HepG2 (cell line): ENCODE measurements around the gene COPS7A. TPM values are rescaled to one million over a fixed set of nuclear protein-coding genes. Genes with fewer than 3 reads are reported as not detected.
A peak's percentile ranks its signal among the peaks of the same experiment; 100 is the strongest.

Experiments used
- ADNP ChIP-seq: sonication (generic); formaldehyde crosslinking; IDR thresholded peaks from 2 replicates; pipeline ENCODE4 v1.4.0; 2020; ENCODE audit warnings: missing genetic modification reagents
- ARHGAP35 ChIP-seq: sonication (generic); formaldehyde crosslinking; IDR thresholded peaks from 2 replicates; pipeline ENCODE4 v1.9.0; 2022; ENCODE audit warnings: mild to moderate bottlenecking, inconsistent platforms, moderate library complexity, missing genetic modification reagents, borderline replicate concordance
- CHD2 ChIP-seq: IDR thresholded peaks from 2 replicates; pipeline ENCODE4 v1.6.1; 2011; ENCODE audit warnings: low read depth, low read length, improper control_type of control experiment
- GMEB2 ChIP-seq: IDR thresholded peaks from 2 replicates; pipeline ENCODE4 v1.6.1; 2016; ENCODE audit warnings: missing biosample characterization, missing genetic modification reagents, low read depth
- JUND ChIP-seq: sonication (generic); formaldehyde crosslinking; IDR thresholded peaks from 2 replicates; pipeline ENCODE4 v1.8.0; 2022; ENCODE audit warnings: mild to moderate bottlenecking, missing genetic modification reagents
- KLF11 ChIP-seq: IDR thresholded peaks from 2 replicates; pipeline ENCODE4 v1.6.1; 2016; ENCODE audit warnings: missing compliant biosample characterization
- MTA1 ChIP-seq: sonication (generic); formaldehyde crosslinking; IDR thresholded peaks from 2 replicates; pipeline ENCODE4 v1.4.0; 2020; ENCODE audit warnings: missing genetic modification reagents, mild to moderate bottlenecking, borderline replicate concordance
- PHF8 ChIP-seq: sonication (generic); formaldehyde crosslinking; IDR thresholded peaks from 2 replicates; pipeline ENCODE4 v1.5.0; 2020; ENCODE audit warnings: missing genetic modification reagents
- ZC3H13 ChIP-seq: sonication (generic); formaldehyde crosslinking; IDR thresholded peaks from 2 replicates; pipeline ENCODE4 v1.8.1; 2023; ENCODE audit warnings: mild to moderate bottlenecking, missing genetic modification reagents, moderate library complexity
- ZNF101 ChIP-seq: sonication (generic); formaldehyde crosslinking; IDR thresholded peaks from 2 replicates; pipeline ENCODE4 v1.4.0; 2020; ENCODE audit warnings: mild to moderate bottlenecking, low read depth, missing genetic modification reagents, borderline replicate concordance
- polyA plus RNA-seq, 8 experiments: library from polyadenylated mRNA; depleted of rRNA in 3 of 8; stranded (reverse) in 7 of 8; unstranded in 1 of 8; fragments of >200 nt; fragmentation: Illumina TruSeq in 4 of 8; extraction: Trizol in 4 of 8; gene quantifications; 2 replicates each; pipeline versions ENCODE4 v1.2.1 to v1.2.3, GENCODE V29; 2011 to 2016; ENCODE audit warnings: low read depth in 4 of 8, missing spikeins in 1 of 8, mixed read lengths in 1 of 8; ENCODE audit not compliant: insufficient read depth in 1 of 8
- total RNA-seq, 5 experiments: library from RNA; depleted of rRNA; stranded (reverse); fragments of >200 nt; fragmentation: Illumina TruSeq; extraction: Trizol; gene quantifications; 2 replicates each; pipeline ENCODE4 v1.2.3, GENCODE V29; 2016; ENCODE audit warnings: low read depth in 1 of 5
- TF ChIP-seq, protein P1 (sequence below): sonication (generic); formaldehyde crosslinking; IDR thresholded peaks from 2 replicates; pipeline ENCODE4 v1.4.0; 2020; ENCODE audit warnings: missing genetic modification reagents, borderline replicate concordance
- TF ChIP-seq, protein P2 (sequence below): sonication (generic); formaldehyde crosslinking; IDR thresholded peaks from 2 replicates; pipeline ENCODE4 v1.4.0; 2020; ENCODE audit warnings: mild to moderate bottlenecking, low read depth, missing genetic modification reagents
- TF ChIP-seq, protein P3 (sequence below): sonication (generic); formaldehyde crosslinking; IDR thresholded peaks from 2 replicates; pipeline ENCODE4 v1.4.0; 2020; ENCODE audit warnings: missing genetic modification reagents
- TF ChIP-seq, protein P4 (sequence below): sonication (generic); formaldehyde crosslinking; IDR thresholded peaks from 2 replicates; pipeline ENCODE4 v1.4.0; 2020; ENCODE audit warnings: missing genetic modification reagents
- TF ChIP-seq, protein P5 (sequence below): sonication (generic); formaldehyde crosslinking; IDR thresholded peaks from 2 replicates; pipeline ENCODE4 v1.5.1; 2020; ENCODE audit warnings: missing genetic modification reagents, mild to moderate bottlenecking, borderline replicate concordance

COPS7A gene
- total and polyA plus RNA-seq, 2 of the 13 experiments (the other 11 are each of a cell fraction or from before 2014, with no cell fraction given), result 40.0 to 73.6 TPM

- TF ChIP-seq, protein P1, sequence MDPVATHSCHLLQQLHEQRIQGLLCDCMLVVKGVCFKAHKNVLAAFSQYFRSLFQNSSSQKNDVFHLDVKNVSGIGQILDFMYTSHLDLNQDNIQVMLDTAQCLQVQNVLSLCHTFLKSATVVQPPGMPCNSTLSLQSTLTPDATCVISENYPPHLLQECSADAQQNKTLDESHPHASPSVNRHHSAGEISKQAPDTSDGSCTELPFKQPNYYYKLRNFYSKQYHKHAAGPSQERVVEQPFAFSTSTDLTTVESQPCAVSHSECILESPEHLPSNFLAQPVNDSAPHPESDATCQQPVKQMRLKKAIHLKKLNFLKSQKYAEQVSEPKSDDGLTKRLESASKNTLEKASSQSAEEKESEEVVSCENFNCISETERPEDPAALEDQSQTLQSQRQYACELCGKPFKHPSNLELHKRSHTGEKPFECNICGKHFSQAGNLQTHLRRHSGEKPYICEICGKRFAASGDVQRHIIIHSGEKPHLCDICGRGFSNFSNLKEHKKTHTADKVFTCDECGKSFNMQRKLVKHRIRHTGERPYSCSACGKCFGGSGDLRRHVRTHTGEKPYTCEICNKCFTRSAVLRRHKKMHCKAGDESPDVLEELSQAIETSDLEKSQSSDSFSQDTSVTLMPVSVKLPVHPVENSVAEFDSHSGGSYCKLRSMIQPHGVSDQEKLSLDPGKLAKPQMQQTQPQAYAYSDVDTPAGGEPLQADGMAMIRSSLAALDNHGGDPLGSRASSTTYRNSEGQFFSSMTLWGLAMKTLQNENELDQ (CRISPR knock-in tag), result 0 out of 2 replicates have a peak, but pooled peaks have one; percentile 30
- TF ChIP-seq PHF8 (CRISPR knock-in tag), result peak; percentile 80; the same call in 1 of the 2 replicates
- peak; percentile 83 for TF ChIP-seq ARHGAP35
- TF ChIP-seq ZC3H13 (CRISPR knock-in tag), result peak; percentile 55; the same call in 1 of the 2 replicates
- TF ChIP-seq MTA1 (CRISPR knock-in tag), result peak; percentile 89; the same call in 1 of the 2 replicates
- no peak for TF ChIP-seq ADNP (CRISPR knock-in tag)
- TF ChIP-seq CHD2, result no peak; the same call in 1 of the 2 replicates
- no peak for TF ChIP-seq JUND (CRISPR knock-in tag)
- TF ChIP-seq ZNF101, result no peak; the same call in 1 of the 2 replicates
- TF ChIP-seq, protein P2, sequence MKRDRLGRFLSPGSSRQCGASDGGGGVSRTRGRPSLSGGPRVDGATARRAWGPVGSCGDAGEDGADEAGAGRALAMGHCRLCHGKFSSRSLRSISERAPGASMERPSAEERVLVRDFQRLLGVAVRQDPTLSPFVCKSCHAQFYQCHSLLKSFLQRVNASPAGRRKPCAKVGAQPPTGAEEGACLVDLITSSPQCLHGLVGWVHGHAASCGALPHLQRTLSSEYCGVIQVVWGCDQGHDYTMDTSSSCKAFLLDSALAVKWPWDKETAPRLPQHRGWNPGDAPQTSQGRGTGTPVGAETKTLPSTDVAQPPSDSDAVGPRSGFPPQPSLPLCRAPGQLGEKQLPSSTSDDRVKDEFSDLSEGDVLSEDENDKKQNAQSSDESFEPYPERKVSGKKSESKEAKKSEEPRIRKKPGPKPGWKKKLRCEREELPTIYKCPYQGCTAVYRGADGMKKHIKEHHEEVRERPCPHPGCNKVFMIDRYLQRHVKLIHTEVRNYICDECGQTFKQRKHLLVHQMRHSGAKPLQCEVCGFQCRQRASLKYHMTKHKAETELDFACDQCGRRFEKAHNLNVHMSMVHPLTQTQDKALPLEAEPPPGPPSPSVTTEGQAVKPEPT (CRISPR knock-in tag), result peak; percentile 83; the same call in 1 of the 2 replicates
- TF ChIP-seq, protein P3, sequence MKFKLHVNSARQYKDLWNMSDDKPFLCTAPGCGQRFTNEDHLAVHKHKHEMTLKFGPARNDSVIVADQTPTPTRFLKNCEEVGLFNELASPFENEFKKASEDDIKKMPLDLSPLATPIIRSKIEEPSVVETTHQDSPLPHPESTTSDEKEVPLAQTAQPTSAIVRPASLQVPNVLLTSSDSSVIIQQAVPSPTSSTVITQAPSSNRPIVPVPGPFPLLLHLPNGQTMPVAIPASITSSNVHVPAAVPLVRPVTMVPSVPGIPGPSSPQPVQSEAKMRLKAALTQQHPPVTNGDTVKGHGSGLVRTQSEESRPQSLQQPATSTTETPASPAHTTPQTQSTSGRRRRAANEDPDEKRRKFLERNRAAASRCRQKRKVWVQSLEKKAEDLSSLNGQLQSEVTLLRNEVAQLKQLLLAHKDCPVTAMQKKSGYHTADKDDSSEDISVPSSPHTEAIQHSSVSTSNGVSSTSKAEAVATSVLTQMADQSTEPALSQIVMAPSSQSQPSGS (CRISPR knock-in tag), result peak; percentile 87
- peak; percentile 77; the same call in 1 of the 2 replicates for TF ChIP-seq GMEB2
- TF ChIP-seq KLF11 (CRISPR knock-in tag), result peak; percentile 88; the same call in 1 of the 2 replicates
- TF ChIP-seq, protein P4, sequence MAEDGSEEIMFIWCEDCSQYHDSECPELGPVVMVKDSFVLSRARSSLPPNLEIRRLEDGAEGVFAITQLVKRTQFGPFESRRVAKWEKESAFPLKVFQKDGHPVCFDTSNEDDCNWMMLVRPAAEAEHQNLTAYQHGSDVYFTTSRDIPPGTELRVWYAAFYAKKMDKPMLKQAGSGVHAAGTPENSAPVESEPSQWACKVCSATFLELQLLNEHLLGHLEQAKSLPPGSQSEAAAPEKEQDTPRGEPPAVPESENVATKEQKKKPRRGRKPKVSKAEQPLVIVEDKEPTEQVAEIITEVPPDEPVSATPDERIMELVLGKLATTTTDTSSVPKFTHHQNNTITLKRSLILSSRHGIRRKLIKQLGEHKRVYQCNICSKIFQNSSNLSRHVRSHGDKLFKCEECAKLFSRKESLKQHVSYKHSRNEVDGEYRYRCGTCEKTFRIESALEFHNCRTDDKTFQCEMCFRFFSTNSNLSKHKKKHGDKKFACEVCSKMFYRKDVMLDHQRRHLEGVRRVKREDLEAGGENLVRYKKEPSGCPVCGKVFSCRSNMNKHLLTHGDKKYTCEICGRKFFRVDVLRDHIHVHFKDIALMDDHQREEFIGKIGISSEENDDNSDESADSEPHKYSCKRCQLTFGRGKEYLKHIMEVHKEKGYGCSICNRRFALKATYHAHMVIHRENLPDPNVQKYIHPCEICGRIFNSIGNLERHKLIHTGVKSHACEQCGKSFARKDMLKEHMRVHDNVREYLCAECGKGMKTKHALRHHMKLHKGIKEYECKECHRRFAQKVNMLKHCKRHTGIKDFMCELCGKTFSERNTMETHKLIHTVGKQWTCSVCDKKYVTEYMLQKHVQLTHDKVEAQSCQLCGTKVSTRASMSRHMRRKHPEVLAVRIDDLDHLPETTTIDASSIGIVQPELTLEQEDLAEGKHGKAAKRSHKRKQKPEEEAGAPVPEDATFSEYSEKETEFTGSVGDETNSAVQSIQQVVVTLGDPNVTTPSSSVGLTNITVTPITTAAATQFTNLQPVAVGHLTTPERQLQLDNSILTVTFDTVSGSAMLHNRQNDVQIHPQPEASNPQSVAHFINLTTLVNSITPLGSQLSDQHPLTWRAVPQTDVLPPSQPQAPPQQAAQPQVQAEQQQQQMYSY, result no peak
- TF ChIP-seq, protein P5, sequence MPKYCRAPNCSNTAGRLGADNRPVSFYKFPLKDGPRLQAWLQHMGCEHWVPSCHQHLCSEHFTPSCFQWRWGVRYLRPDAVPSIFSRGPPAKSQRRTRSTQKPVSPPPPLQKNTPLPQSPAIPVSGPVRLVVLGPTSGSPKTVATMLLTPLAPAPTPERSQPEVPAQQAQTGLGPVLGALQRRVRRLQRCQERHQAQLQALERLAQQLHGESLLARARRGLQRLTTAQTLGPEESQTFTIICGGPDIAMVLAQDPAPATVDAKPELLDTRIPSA, result peak; percentile 90; the same call in 1 of the 2 replicates
Measured at GRCh38 chr12:6723607-6724408, at the start of gene COPS7A (continued).
